Fibroblast of the aortic adventitia (primary cell): ENCODE measurements around the gene PRDM1. TPM values are rescaled to one million over a fixed set of nuclear protein-coding genes. Genes with fewer than 3 reads are reported as not detected.
A peak's percentile ranks its signal among the peaks of the same experiment; 100 is the strongest.

Source experiments
- DNase-seq: peaks from one replicate; pipeline ENCODE4 v3.0.0-alpha.2; 2010; ENCODE audit warnings: low read depth
- H3K4me3 ChIP-seq: 2 replicates; pipeline ENCODE4 v1.5.1; 2011; ENCODE audit warnings: low read depth, mild to moderate bottlenecking, control low read depth, low read length, moderate library complexity
- total RNA-seq: library from RNA; depleted of rRNA; stranded (reverse); fragments of >200 nt; gene quantifications from 2 replicates; pipeline ENCODE4 v1.2.3, GENCODE V29; 2012; ENCODE audit warnings: low replicate concordance
- TF ChIP-seq, protein P1 (sequence below): IDR thresholded peaks from 2 replicates; pipeline ENCODE4 v1.5.1; 2011; ENCODE audit warnings: mild to moderate bottlenecking, low read length, control low read depth, inconsistent platforms; ENCODE audit not compliant: insufficient read depth

PRDM1 gene
- total RNA-seq, 1 donor: 2.8 TPM

- DNase-seq: no peak
- TF ChIP-seq, protein P1, sequence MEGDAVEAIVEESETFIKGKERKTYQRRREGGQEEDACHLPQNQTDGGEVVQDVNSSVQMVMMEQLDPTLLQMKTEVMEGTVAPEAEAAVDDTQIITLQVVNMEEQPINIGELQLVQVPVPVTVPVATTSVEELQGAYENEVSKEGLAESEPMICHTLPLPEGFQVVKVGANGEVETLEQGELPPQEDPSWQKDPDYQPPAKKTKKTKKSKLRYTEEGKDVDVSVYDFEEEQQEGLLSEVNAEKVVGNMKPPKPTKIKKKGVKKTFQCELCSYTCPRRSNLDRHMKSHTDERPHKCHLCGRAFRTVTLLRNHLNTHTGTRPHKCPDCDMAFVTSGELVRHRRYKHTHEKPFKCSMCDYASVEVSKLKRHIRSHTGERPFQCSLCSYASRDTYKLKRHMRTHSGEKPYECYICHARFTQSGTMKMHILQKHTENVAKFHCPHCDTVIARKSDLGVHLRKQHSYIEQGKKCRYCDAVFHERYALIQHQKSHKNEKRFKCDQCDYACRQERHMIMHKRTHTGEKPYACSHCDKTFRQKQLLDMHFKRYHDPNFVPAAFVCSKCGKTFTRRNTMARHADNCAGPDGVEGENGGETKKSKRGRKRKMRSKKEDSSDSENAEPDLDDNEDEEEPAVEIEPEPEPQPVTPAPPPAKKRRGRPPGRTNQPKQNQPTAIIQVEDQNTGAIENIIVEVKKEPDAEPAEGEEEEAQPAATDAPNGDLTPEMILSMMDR: no peak
- H3K4me3 ChIP-seq: no peak overlapping the region
Observed at GRCh38 chr6:106124437-106125430, 38.6 kb downstream of the PRDM1 start.

DNA sequence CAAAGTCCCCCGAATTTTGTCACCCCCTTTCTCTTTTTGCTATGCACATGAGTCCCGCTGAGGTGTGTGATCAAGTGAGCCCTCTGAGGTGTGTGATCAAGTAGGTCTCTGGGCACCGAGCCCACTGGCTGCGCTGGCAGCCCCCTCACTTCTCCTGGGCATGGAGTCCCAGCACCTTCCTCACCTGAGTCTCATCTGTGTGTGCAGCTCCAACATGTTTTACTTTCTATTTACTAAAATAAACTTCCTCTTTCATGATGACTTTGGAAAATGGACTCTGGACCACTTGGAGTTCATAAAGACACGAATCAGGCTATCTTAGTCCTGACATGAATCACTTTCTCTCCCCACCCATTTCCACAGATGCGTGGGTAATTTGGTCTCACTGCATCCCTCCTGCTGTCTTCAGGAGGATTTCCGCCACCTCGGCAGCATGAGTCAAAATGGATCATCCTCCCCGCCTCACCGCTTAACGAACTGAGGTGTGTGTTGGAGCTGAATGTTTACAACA lies 39.8 kb downstream of the PRDM1 start:
- TF ChIP-seq, protein P1: no peak
- no peak for DNase-seq
- no peak overlapping the region for H3K4me3 ChIP-seq

GRCh38 chr6:106126482-106126881 lies 40.3 kb downstream of the PRDM1 start:
- no peak for DNase-seq
- no peak overlapping the region for H3K4me3 ChIP-seq
- TF ChIP-seq, protein P1: no peak

GRCh38 chr6:106128981-106129781 lies 43.0 kb downstream of the PRDM1 start:
- TF ChIP-seq, protein P1: no peak
- no peak overlapping the region for H3K4me3 ChIP-seq
- peak; percentile 97 for DNase-seq

DNA sequence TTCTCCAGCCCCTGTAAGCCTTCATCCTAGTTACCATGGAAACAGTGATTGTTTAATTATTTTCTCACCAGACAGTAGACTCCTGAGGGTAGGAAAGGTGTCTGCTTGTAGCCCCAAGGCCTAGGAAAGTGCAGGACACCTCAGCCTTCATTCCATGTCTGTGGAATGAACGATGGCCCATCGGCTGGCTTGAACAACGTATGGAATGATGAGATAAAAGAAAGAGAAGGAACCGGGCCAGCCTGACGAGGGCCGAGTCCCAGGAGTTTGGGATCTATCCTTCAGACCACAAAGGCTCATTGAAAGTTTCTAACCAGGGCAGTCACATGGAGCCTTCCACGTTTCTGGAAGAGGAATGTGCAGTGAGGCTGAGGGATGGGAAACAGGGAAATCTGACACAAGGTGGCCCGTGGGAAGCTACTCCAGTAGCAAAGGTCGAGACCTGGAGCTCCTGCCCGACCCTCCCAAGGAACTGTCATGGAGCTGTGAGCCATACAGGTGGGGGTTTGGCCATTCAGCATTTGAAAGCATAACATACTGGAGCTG lies 46.1 kb downstream of the PRDM1 start:
- no peak for DNase-seq
- TF ChIP-seq, protein P1: no peak
- no peak overlapping the region for H3K4me3 ChIP-seq

GRCh38 chr6:106133040-106133439 lies 46.9 kb downstream of the PRDM1 start:
- TF ChIP-seq, protein P1: no peak
- H3K4me3 ChIP-seq: no peak overlapping the region
- DNase-seq: no peak
